ENCODE results near the gene ZNF268.

DNA sequence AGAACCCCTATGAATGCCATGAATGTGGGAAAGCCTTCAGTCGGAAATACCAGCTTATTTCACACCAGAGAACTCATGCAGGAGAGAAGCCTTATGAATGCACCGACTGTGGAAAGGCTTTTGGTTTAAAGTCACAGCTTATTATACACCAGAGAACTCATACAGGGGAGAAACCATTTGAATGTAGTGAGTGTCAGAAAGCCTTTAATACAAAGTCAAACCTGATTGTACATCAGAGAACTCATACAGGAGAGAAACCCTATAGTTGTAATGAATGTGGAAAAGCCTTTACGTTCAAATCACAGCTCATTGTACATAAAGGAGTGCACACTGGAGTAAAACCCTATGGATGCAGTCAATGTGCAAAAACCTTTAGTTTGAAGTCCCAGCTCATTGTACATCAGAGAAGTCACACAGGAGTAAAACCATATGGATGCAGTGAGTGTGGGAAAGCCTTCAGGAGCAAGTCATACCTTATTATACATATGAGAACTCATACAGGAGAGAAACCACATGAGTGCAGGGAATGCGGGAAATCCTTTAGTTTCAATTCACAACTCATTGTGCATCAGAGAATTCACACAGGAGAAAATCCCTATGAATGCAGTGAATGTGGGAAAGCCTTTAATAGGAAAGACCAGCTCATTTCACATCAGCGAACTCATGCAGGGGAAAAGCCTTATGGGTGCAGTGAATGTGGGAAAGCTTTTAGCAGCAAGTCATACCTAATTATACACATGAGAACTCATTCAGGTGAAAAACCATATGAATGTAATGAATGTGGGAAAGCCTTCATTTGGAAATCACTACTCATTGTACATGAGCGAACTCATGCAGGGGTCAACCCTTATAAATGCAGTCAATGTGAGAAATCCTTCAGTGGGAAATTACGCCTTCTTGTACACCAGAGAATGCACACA is 22.3 kb downstream of the ZNF268 start:
- TF ChIP-seq, protein P1, sequence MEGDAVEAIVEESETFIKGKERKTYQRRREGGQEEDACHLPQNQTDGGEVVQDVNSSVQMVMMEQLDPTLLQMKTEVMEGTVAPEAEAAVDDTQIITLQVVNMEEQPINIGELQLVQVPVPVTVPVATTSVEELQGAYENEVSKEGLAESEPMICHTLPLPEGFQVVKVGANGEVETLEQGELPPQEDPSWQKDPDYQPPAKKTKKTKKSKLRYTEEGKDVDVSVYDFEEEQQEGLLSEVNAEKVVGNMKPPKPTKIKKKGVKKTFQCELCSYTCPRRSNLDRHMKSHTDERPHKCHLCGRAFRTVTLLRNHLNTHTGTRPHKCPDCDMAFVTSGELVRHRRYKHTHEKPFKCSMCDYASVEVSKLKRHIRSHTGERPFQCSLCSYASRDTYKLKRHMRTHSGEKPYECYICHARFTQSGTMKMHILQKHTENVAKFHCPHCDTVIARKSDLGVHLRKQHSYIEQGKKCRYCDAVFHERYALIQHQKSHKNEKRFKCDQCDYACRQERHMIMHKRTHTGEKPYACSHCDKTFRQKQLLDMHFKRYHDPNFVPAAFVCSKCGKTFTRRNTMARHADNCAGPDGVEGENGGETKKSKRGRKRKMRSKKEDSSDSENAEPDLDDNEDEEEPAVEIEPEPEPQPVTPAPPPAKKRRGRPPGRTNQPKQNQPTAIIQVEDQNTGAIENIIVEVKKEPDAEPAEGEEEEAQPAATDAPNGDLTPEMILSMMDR (IDR thresholded peaks at IDR 0.05; ENCODE audit: low read depth, low read length, missing input control) = no peak
- TF ChIP-seq, protein P2, sequence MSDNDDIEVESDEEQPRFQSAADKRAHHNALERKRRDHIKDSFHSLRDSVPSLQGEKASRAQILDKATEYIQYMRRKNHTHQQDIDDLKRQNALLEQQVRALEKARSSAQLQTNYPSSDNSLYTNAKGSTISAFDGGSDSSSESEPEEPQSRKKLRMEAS (IDR thresholded peaks at IDR 0.05) = no peak
- TF ChIP-seq EGR1 (IDR thresholded peaks at IDR 0.05; ENCODE audit: low read depth in 2 of 2) = no peak
- TF ChIP-seq NR2F2 (IDR thresholded peaks at IDR 0.05) = no peak
- no peak for TF ChIP-seq SP1 (IDR thresholded peaks at IDR 0.05)
- TF ChIP-seq ATF3 (IDR thresholded peaks at IDR 0.05) = no peak
- TF ChIP-seq, protein P3, sequence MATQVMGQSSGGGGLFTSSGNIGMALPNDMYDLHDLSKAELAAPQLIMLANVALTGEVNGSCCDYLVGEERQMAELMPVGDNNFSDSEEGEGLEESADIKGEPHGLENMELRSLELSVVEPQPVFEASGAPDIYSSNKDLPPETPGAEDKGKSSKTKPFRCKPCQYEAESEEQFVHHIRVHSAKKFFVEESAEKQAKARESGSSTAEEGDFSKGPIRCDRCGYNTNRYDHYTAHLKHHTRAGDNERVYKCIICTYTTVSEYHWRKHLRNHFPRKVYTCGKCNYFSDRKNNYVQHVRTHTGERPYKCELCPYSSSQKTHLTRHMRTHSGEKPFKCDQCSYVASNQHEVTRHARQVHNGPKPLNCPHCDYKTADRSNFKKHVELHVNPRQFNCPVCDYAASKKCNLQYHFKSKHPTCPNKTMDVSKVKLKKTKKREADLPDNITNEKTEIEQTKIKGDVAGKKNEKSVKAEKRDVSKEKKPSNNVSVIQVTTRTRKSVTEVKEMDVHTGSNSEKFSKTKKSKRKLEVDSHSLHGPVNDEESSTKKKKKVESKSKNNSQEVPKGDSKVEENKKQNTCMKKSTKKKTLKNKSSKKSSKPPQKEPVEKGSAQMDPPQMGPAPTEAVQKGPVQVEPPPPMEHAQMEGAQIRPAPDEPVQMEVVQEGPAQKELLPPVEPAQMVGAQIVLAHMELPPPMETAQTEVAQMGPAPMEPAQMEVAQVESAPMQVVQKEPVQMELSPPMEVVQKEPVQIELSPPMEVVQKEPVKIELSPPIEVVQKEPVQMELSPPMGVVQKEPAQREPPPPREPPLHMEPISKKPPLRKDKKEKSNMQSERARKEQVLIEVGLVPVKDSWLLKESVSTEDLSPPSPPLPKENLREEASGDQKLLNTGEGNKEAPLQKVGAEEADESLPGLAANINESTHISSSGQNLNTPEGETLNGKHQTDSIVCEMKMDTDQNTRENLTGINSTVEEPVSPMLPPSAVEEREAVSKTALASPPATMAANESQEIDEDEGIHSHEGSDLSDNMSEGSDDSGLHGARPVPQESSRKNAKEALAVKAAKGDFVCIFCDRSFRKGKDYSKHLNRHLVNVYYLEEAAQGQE (IDR thresholded peaks at IDR 0.05) = no peak
- TF ChIP-seq YY1 (IDR thresholded peaks at IDR 0.05) = no peak
- TF ChIP-seq TAF1 (conservative IDR thresholded peaks at IDR 0.05) = no peak
- peak; percentile 25 for TF ChIP-seq ZBTB33 (IDR thresholded peaks at IDR 0.05)
- no peak for TF ChIP-seq RAD21 (IDR thresholded peaks at IDR 0.05)
- TF ChIP-seq RXRA (IDR thresholded peaks at IDR 0.05) = no peak
- no peak for TF ChIP-seq JUND (IDR thresholded peaks at IDR 0.05)
- no peak for TF ChIP-seq GABPA (IDR thresholded peaks at IDR 0.05 in 1 of 2, conservative IDR thresholded peaks at IDR 0.05 in 1 of 2)

Data from liver (tissue), 3 donors.